ENCODE results near the gene GALNT11. TPM values are rescaled to one million over a fixed set of nuclear protein-coding genes. Genes with fewer than 3 reads are reported as not detected.
A peak's percentile ranks its signal among the peaks of the same experiment; 100 is the strongest.

GALNT11 gene
- total and polyA plus RNA-seq, 9 of the 15 experiments (the other 6 are each of a cell fraction or from before 2014, with no cell fraction given) = 8.2 to 59.5 (median 36.5) TPM

GRCh38 chr7:152025077-152025936 is at the start of gene GALNT11 (continued):
- TF ChIP-seq ZNF41 (CRISPR knock-in tag; conservative IDR thresholded peaks at IDR 0.05) = no peak
- TF ChIP-seq POU5F1 (IDR thresholded peaks at IDR 0.05; ENCODE audit: borderline replicate concordance, low read depth, low read length, partially characterized antibody) = no peak
- peak; percentile 92 for TF ChIP-seq KDM5B (IDR thresholded peaks at IDR 0.05; ENCODE audit: insufficient replicate concordance, low read depth, low read length)
- no peak for TF ChIP-seq ETV1 (tag; conservative IDR thresholded peaks at IDR 0.05; ENCODE audit: low read depth)
- peak; percentile 96 for TF ChIP-seq ATF3 (IDR thresholded peaks at IDR 0.05)
- TF ChIP-seq ATF3 (CRISPR knock-in tag; conservative IDR thresholded peaks at IDR 0.05) = peak; percentile 89
- TF ChIP-seq ADNP (tag; IDR thresholded peaks at IDR 0.05) = peak; percentile 80
- TF ChIP-seq RERE (CRISPR knock-in tag; IDR thresholded peaks at IDR 0.05; ENCODE audit: borderline replicate concordance) = 0 out of 2 replicates have a peak, but pooled peaks have one; percentile 25
- no peak for TF ChIP-seq SP2 (IDR thresholded peaks at IDR 0.05; ENCODE audit: extremely low read depth, low read depth, low read length, poor library complexity, severe bottlenecking)
- TF ChIP-seq ETV5 (CRISPR knock-in tag; IDR thresholded peaks at IDR 0.05; ENCODE audit: low read depth) = peak; percentile 67
- peak; percentile 87 to 88 for TF ChIP-seq E2F6 (IDR thresholded peaks at IDR 0.05; ENCODE audit: borderline replicate concordance in 1 of 2, extremely low read depth in 1 of 2, insufficient read depth in 1 of 2, insufficient read length in 1 of 2, low read depth in 1 of 2, low read length in 1 of 2, poor library complexity in 1 of 2, severe bottlenecking in 1 of 2)
- TF ChIP-seq ZNF77 (CRISPR knock-in tag; IDR thresholded peaks at IDR 0.05) = no peak
- 0 out of 2 replicates have a peak, but pooled peaks have one; percentile 76 for TF ChIP-seq LARP7 (IDR thresholded peaks at IDR 0.05)
- peak; percentile 17 to 78 (median 52); a peak in 4 of 6 replicates for TF ChIP-seq CTCF (IDR thresholded peaks at IDR 0.05 in 2 of 3, conservative IDR thresholded peaks at IDR 0.05 in 1 of 3; ENCODE audit: insufficient read depth in 2 of 3, low read depth in 1 of 3, low read length in 3 of 3)
- TF ChIP-seq SIN3B (IDR thresholded peaks at IDR 0.05; ENCODE audit: low read depth) = peak; percentile 82
- TF ChIP-seq NCOA1 (IDR thresholded peaks at IDR 0.05; ENCODE audit: low read depth) = peak; percentile 78; the same call in 1 of the 2 replicates
